Neural progenitor cell (in vitro differentiated cells): ENCODE measurements around the gene AKR7A2. TPM values are rescaled to one million over a fixed set of nuclear protein-coding genes. Genes with fewer than 3 reads are reported as not detected.

Experiments used
- DNase-seq: peaks from one replicate; pipeline ENCODE4 v3.0.0-alpha.2; 2016; ENCODE audit warnings: low spot score
- H2AFZ ChIP-seq: fragments of 200-600 bp; sonication (generic); replicated peaks from 2 replicates; pipeline ENCODE4 v1.6.1; 2016; ENCODE audit warnings: antibody characterized with exemption
- H3F3A ChIP-seq: fragments of 200-600 bp; sonication (generic); 2 replicates; pipeline ENCODE4 v1.6.1; 2016; ENCODE audit warnings: antibody characterized with exemption, low read depth
- H3K27ac ChIP-seq: fragments of 200-600 bp; sonication (generic); 2 replicates; pipeline ENCODE4 v1.5.1; 2016; ENCODE audit warnings: mild to moderate bottlenecking
- H3K27me3 ChIP-seq: fragments of 200-600 bp; sonication (generic); 2 replicates; pipeline ENCODE4 v1.6.1; 2016; ENCODE audit warnings: mild to moderate bottlenecking, moderate library complexity
- H3K36me3 ChIP-seq: fragments of 200-600 bp; sonication (generic); 2 replicates; pipeline ENCODE4 v1.5.1; 2016
- H3K4me1 ChIP-seq: fragments of 200-600 bp; sonication (generic); 2 replicates; pipeline ENCODE4 v1.6.1; 2016; ENCODE audit warnings: mixed run types
- H3K4me2 ChIP-seq: fragments of 200-600 bp; sonication (generic); 2 replicates; pipeline ENCODE4 v1.6.1; 2016
- H3K4me3 ChIP-seq: fragments of 200-600 bp; sonication (generic); 2 replicates; pipeline ENCODE4 v1.5.1; 2016
- H3K79me2 ChIP-seq: fragments of 200-600 bp; sonication (generic); 2 replicates; pipeline ENCODE4 v1.6.1; 2016; ENCODE audit warnings: low read depth
- H3K9ac ChIP-seq: fragments of 200-600 bp; sonication (generic); 2 replicates; pipeline ENCODE4 v1.6.1; 2016
- H3K9me3 ChIP-seq: fragments of 200-600 bp; sonication (generic); 2 replicates; pipeline ENCODE4 v1.5.1; 2016; ENCODE audit warnings: low read depth
- H4K20me1 ChIP-seq: fragments of 200-600 bp; sonication (generic); 2 replicates; pipeline ENCODE4 v1.6.1; 2016; ENCODE audit warnings: low read depth
- H3K27ac Mint-ChIP-seq: 3 replicates; pipeline ENCODE4 v1.8.0; 2021; ENCODE audit warnings: mixed read lengths
- H3K27me3 Mint-ChIP-seq: 2 replicates; pipeline ENCODE4 v1.8.0; 2022; ENCODE audit warnings: low read depth, mild to moderate bottlenecking, inconsistent platforms, moderate library complexity, mixed read lengths; ENCODE audit not compliant: insufficient read depth
- H3K36me3 Mint-ChIP-seq: 3 replicates; pipeline ENCODE4 v1.8.0; 2021; ENCODE audit warnings: mixed read lengths
- H3K4me1 Mint-ChIP-seq: 3 replicates; pipeline ENCODE4 v1.8.0; 2021; ENCODE audit warnings: mixed read lengths
- H3K4me3 Mint-ChIP-seq: 3 replicates; pipeline ENCODE4 v1.8.0; 2021; ENCODE audit warnings: mild to moderate bottlenecking, moderate library complexity, mixed read lengths
- H3K9me3 Mint-ChIP-seq: 3 replicates; pipeline ENCODE4 v1.8.0; 2020; ENCODE audit warnings: mixed read lengths
- EZH2 ChIP-seq: fragments of 200-600 bp; sonication (generic); IDR thresholded peaks from 2 replicates; pipeline ENCODE4 v1.6.1; 2017; ENCODE audit warnings: antibody characterized with exemption, mild to moderate bottlenecking, moderate library complexity
- EZH2phosphoT487 ChIP-seq: fragments of 200-600 bp; sonication (generic); IDR thresholded peaks from 2 replicates; pipeline ENCODE4 v1.6.1; 2017; ENCODE audit warnings: antibody characterized with exemption
- total RNA-seq: library from RNA; depleted of rRNA; stranded (reverse); fragments of >200 nt; gene quantifications from 2 replicates; pipeline ENCODE4 v1.2.3, GENCODE V29; 2015; ENCODE audit warnings: low replicate concordance
- TF ChIP-seq, protein P1 (sequence below): fragments of 200-600 bp; sonication (generic); IDR thresholded peaks from 2 replicates; pipeline ENCODE4 v1.5.1; 2017; ENCODE audit warnings: antibody characterized with exemption, mild to moderate bottlenecking

The AKR7A2 gene
- total RNA-seq, 1 donor from 2014 or later: 37.5 TPM

DNA sequence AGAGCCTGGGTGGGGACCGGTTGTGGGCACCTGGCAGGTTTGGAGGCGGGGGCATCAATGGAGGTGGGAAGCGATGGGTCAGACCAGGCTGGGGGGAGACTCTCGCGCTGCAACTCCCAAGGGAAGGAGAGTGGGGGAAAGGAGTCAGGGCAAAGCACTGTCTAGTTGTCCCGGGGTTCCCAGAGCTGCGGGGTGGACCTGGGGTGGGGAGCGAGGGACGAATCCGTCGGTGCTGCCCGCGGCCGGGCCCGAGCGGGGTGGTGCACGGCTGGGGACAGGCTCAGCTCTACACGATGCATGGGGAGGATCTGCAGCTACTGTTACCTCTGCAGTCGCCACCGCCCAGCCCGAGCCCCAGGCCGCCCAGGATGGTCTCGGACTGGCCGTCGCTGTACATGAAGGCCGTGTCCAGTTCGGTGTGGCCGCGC lies 427 bp downstream of the AKR7A2 start:
- Histone ChIP-seq H3K4me3 (peak overlapping the region; percentile 72), H3K36me3 (no peaks in the 10 kb centered on the region), H4K20me1 (peaks cover 34% of the 10 kb centered on the region), H3F3A (no peaks in the 10 kb centered on the region), H3K9ac (peak overlapping the region; percentile 69), H3K79me2 (peaks cover 39% of the 10 kb centered on the region), H3K4me2 (peak overlapping the region; percentile 99), H3K27ac (no peak overlapping the region), H3K9me3 (no peaks in the 10 kb centered on the region), H3K4me1 (peaks cover 7% of the 10 kb centered on the region), H2AFZ (peak overlapping the region; percentile 75), H3K27me3 (no peaks in the 10 kb centered on the region)
- H3K9me3 Mint-ChIP-seq: no peaks in the 10 kb centered on the region
- DNase-seq: no peak
- TF ChIP-seq, protein P1, sequence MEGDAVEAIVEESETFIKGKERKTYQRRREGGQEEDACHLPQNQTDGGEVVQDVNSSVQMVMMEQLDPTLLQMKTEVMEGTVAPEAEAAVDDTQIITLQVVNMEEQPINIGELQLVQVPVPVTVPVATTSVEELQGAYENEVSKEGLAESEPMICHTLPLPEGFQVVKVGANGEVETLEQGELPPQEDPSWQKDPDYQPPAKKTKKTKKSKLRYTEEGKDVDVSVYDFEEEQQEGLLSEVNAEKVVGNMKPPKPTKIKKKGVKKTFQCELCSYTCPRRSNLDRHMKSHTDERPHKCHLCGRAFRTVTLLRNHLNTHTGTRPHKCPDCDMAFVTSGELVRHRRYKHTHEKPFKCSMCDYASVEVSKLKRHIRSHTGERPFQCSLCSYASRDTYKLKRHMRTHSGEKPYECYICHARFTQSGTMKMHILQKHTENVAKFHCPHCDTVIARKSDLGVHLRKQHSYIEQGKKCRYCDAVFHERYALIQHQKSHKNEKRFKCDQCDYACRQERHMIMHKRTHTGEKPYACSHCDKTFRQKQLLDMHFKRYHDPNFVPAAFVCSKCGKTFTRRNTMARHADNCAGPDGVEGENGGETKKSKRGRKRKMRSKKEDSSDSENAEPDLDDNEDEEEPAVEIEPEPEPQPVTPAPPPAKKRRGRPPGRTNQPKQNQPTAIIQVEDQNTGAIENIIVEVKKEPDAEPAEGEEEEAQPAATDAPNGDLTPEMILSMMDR: no peak
- no peak for TF ChIP-seq EZH2
- no peak for TF ChIP-seq EZH2phosphoT487
- peaks cover 15% of the 10 kb centered on the region for H3K36me3 Mint-ChIP-seq
- H3K27ac Mint-ChIP-seq: peak overlapping the region; percentile 74
- peaks cover 37% of the 10 kb centered on the region for H3K4me1 Mint-ChIP-seq
- peak overlapping the region; percentile 94 for H3K4me3 Mint-ChIP-seq
- peaks cover 2% of the 10 kb centered on the region for H3K27me3 Mint-ChIP-seq

DNA sequence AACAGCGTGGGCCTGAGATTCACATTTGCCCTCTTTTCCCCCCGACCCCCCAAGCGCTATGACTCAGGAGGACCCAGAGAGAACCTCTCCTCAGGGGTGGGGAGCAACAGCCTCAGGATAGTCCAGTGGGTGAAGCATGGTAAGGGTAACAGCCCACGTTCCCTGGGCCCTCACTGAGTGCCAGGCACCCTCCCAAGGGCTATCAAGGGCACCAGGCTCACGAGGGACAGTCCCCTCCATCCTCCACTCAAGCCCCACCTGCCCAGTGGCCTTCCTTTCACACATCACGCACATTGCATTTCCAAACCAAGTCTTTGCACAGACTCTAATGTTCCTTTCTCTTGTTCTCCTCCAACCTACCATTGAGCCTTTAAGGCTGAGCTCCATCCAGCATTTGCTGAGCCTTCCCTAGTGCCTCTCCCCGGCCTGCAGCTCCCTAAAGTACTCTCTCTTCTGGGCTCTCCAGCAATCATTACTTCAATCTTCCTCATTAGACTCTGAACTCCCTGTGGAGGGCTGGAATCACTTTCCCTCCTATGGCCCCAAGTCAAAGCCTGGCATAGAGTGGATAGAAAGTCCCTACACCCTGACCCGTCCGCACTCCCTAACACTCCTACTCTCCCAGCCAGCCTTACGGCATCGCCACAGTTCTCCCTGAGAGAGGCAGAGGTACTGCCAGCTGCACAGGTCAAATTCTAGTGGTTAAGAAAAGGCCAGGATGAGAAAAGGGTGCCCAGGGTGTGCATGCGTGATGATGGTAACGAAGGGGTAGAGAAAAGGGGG lies 1.0 kb downstream of the AKR7A2 start:
- peaks cover 33% of the 10 kb centered on the region for H3K4me1 Mint-ChIP-seq
- peaks cover 2% of the 10 kb centered on the region for H3K27me3 Mint-ChIP-seq
- H2AFZ ChIP-seq: peak overlapping the region; percentile 75
- no peaks in the 10 kb centered on the region for H3F3A ChIP-seq
- peak overlapping the region; percentile 74 for H3K27ac Mint-ChIP-seq
- H3K27me3 ChIP-seq: no peaks in the 10 kb centered on the region
- H3K36me3 Mint-ChIP-seq: peaks cover 16% of the 10 kb centered on the region
- H3K4me3 Mint-ChIP-seq: peak overlapping the region; percentile 94
- H4K20me1 ChIP-seq: peaks cover 34% of the 10 kb centered on the region
- peaks cover 39% of the 10 kb centered on the region for H3K79me2 ChIP-seq
- H3K27ac ChIP-seq: no peak overlapping the region
- H3K9ac ChIP-seq: peak overlapping the region; percentile 69
- H3K4me1 ChIP-seq: peaks cover 7% of the 10 kb centered on the region
- H3K4me2 ChIP-seq: peak overlapping the region; percentile 99
- TF ChIP-seq EZH2 (no peak), EZH2phosphoT487 (no peak)
- TF ChIP-seq, protein P1: no peak
- peak overlapping the region; percentile 72 for H3K4me3 ChIP-seq
- H3K9me3 ChIP-seq: no peaks in the 10 kb centered on the region
- peak; percentile 26 for DNase-seq
- no peaks in the 10 kb centered on the region for H3K9me3 Mint-ChIP-seq
- no peaks in the 10 kb centered on the region for H3K36me3 ChIP-seq

DNA sequence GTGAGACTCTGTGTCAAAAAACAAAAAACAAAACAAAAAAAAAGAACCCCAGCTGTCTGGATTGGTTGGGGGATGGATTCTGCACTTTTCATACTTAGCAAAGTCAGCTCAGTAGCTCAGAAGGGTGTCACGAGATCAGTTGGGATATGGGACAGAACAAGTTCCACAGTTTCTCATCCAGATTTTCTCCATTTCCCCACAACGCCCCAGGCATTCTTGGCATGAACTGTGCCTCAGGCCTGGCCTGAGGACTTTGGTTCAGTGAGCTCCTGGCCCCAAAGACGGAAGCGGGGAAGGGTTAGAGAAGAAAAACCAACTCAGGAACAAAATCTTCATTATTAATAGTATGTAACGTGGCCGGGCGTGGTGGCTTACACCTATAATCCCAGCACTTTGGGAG lies 1.9 kb downstream of the AKR7A2 start:
- peaks cover 5% of the 10 kb centered on the region for H3K27me3 Mint-ChIP-seq
- no peak for DNase-seq
- H2AFZ ChIP-seq: no peak overlapping the region
- H3K27ac ChIP-seq: no peak overlapping the region
- no peaks in the 10 kb centered on the region for H3K27me3 ChIP-seq
- H3K9me3 ChIP-seq: no peaks in the 10 kb centered on the region
- H3K79me2 ChIP-seq: peaks cover 39% of the 10 kb centered on the region
- H3F3A ChIP-seq: no peaks in the 10 kb centered on the region
- peaks cover 7% of the 10 kb centered on the region for H3K4me1 ChIP-seq
- no peaks in the 10 kb centered on the region for H3K36me3 ChIP-seq
- peaks cover 34% of the 10 kb centered on the region for H4K20me1 ChIP-seq
- no peak overlapping the region for H3K9ac ChIP-seq
- H3K4me1 Mint-ChIP-seq: peaks cover 30% of the 10 kb centered on the region
- peaks cover 16% of the 10 kb centered on the region for H3K36me3 Mint-ChIP-seq
- no peak overlapping the region for H3K4me2 ChIP-seq
- TF ChIP-seq, protein P1: no peak
- no peak for TF ChIP-seq EZH2
- TF ChIP-seq EZH2phosphoT487: no peak
- no peak overlapping the region for H3K27ac Mint-ChIP-seq
- H3K4me3 Mint-ChIP-seq: peak overlapping the region; percentile 94
- no peak overlapping the region for H3K4me3 ChIP-seq
- H3K9me3 Mint-ChIP-seq: no peaks in the 10 kb centered on the region
